Cardiac septum (tissue), 1 donor: ENCODE data around the gene EFCAB10. TPM values are rescaled to one million over a fixed set of nuclear protein-coding genes. Genes with fewer than 3 reads are reported as not detected.
"Not testable (repeated sequence)": the region's sequence is repeated elsewhere in the genome, so short reads cannot be mapped to it uniquely, and the experiment has no call there.

Experiments
- DNase-seq: peaks from one replicate; pipeline ENCODE4 v3.0.0-alpha.2; 2020; ENCODE audit warnings: low spot score
- intact Hi-C: fragments of 100-400 bp; cut with DNase I; formaldehyde crosslinking; loops from one replicate; pipeline ENCODE4 v1.14.0; 2022
- total RNA-seq: library from RNA; stranded (reverse); fragmentation: NEBNext Ultra II Directional; extraction: Animal tissue kit (Norgen Biotek cat#: 25700); gene quantifications from one replicate; pipeline ENCODE4 v1.2.1, GENCODE V29; 2021
- donor health status: DM: no; HTN: no; CAD: no.

The EFCAB10 gene
- total RNA-seq, 1 donor from 2014 or later: not detected

- intact Hi-C loops: no loop called here
- no peak for DNase-seq
These were observed 19.6 kb upstream of the EFCAB10 start for GRCh38 chr7:105600720-105601550.

GRCh38 chr7:105599551-105599950 lies 18.3 kb upstream of the EFCAB10 start:
- no peak for DNase-seq
- intact Hi-C loops: no loop called here

GRCh38 chr7:105599080-105599479 lies 17.8 kb upstream of the EFCAB10 start:
- intact Hi-C loops, DNase-seq: not testable (repeated sequence)

GRCh38 chr7:105596866-105597265 lies 15.6 kb upstream of the EFCAB10 start:
- intact Hi-C loops: no loop called here
- DNase-seq: no peak

GRCh38 chr7:105594034-105594433 lies 12.7 kb upstream of the EFCAB10 start:
- intact Hi-C loops: no loop called here
- DNase-seq: no peak

GRCh38 chr7:105591522-105591921 lies 10.2 kb upstream of the EFCAB10 start:
- no peak for DNase-seq
- intact Hi-C loops: no loop called here

- DNase-seq: no peak
- intact Hi-C loops: no loop called here
These were observed 9.5 kb upstream of the EFCAB10 start for GRCh38 chr7:105590793-105591192.

GRCh38 chr7:105589356-105590077 lies 8.2 kb upstream of the EFCAB10 start:
- DNase-seq: no peak

GRCh38 chr7:105587909-105588635 lies 6.8 kb upstream of the EFCAB10 start:
- intact Hi-C loops: no loop called here

More at GRCh38 chr7:105589356-105590077, 8.2 kb upstream of the EFCAB10 start:
- intact Hi-C loops: no loop called here

GRCh38 chr7:105585850-105586500 lies 4.7 kb upstream of the EFCAB10 start:
- intact Hi-C loops: no loop called here

More at GRCh38 chr7:105587909-105588635, 6.8 kb upstream of the EFCAB10 start:
- DNase-seq: no peak

GRCh38 chr7:105584165-105584564 lies 2.9 kb upstream of the EFCAB10 start:
- intact Hi-C loops: no loop called here
- no peak for DNase-seq

More at GRCh38 chr7:105585850-105586500, 4.7 kb upstream of the EFCAB10 start:
- DNase-seq: no peak

GRCh38 chr7:105583061-105583460 lies 1.8 kb upstream of the EFCAB10 start:
- intact Hi-C loops: no loop called here
- DNase-seq: no peak

GRCh38 chr7:105580022-105580740 lies 1.1 kb downstream of the EFCAB10 start:
- intact Hi-C loops: no loop called here

GRCh38 chr7:105578496-105578895 lies 2.8 kb downstream of the EFCAB10 start:
- intact Hi-C loops: no loop called here
- no peak for DNase-seq

More at GRCh38 chr7:105580022-105580740, 1.1 kb downstream of the EFCAB10 start:
- no peak for DNase-seq

- intact Hi-C loops: no loop called here
- no peak for DNase-seq
These were observed 4.0 kb downstream of the EFCAB10 start for GRCh38 chr7:105577251-105577650.

GRCh38 chr7:105571891-105572290 lies 9.4 kb downstream of the EFCAB10 start:
- intact Hi-C loops: no loop called here
- DNase-seq: no peak

GRCh38 chr7:105567821-105568220 lies 13.5 kb downstream of the EFCAB10 start:
- no peak for DNase-seq
- intact Hi-C loops: no loop called here

- intact Hi-C loops: no loop called here
- no peak for DNase-seq
These were observed 14.3 kb downstream of the EFCAB10 start for GRCh38 chr7:105567024-105567423.

GRCh38 chr7:105565190-105565589 lies 16.1 kb downstream of the EFCAB10 start:
- intact Hi-C loops: no loop called here
- no peak for DNase-seq
